Measurements from ENCODE around the gene DLK1.

DNA sequence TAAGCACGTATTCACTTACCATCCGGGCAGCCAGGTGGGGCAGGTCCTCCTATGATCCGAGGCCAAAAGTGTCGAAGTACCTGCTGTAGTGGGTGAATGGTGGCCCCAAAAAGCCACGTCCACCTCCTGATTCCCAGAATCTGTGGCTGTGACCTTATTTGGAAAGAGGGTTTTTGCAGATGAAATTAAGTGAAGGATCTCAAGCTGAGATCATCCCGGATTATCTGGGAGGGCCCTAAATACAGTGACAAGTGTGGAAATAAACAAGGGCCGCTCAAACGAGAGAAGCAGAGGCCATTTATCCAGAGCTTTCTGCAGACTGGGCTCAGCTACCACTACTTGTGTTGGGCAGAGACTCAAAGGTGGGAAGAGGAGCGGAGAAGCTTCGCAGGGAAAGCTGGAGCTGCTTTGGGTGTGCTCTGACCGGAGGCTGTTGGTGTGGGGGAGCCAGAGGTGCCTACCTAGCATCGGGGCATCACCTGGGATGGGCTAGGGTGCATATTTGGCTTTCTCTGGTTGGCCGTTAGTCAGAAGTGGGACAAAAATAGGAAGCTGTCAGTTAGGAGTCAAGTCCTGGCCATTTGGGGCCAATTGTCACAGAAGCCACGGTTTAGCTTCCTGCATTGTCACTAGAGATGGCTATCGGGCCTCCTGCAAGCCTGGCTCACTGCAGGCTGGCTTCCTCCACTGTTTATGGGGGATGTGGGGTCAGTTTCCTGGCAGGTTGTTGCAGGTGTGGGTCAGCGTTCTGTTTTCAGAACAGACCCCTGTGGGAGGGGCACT, 27.8 kb upstream of the DLK1 start:
- TF ChIP-seq, protein P1, sequence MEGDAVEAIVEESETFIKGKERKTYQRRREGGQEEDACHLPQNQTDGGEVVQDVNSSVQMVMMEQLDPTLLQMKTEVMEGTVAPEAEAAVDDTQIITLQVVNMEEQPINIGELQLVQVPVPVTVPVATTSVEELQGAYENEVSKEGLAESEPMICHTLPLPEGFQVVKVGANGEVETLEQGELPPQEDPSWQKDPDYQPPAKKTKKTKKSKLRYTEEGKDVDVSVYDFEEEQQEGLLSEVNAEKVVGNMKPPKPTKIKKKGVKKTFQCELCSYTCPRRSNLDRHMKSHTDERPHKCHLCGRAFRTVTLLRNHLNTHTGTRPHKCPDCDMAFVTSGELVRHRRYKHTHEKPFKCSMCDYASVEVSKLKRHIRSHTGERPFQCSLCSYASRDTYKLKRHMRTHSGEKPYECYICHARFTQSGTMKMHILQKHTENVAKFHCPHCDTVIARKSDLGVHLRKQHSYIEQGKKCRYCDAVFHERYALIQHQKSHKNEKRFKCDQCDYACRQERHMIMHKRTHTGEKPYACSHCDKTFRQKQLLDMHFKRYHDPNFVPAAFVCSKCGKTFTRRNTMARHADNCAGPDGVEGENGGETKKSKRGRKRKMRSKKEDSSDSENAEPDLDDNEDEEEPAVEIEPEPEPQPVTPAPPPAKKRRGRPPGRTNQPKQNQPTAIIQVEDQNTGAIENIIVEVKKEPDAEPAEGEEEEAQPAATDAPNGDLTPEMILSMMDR (IDR thresholded peaks at IDR 0.05): no peak
- TF ChIP-seq ZFX (IDR thresholded peaks at IDR 0.05; ENCODE audit: borderline replicate concordance): no peak
